ENCODE results near the gene LRPAP1. TPM values are rescaled to one million over a fixed set of nuclear protein-coding genes. Genes with fewer than 3 reads are reported as not detected.

Gene LRPAP1
- total RNA-seq, 1 experiment from 2014 or later = 110 TPM

DNA sequence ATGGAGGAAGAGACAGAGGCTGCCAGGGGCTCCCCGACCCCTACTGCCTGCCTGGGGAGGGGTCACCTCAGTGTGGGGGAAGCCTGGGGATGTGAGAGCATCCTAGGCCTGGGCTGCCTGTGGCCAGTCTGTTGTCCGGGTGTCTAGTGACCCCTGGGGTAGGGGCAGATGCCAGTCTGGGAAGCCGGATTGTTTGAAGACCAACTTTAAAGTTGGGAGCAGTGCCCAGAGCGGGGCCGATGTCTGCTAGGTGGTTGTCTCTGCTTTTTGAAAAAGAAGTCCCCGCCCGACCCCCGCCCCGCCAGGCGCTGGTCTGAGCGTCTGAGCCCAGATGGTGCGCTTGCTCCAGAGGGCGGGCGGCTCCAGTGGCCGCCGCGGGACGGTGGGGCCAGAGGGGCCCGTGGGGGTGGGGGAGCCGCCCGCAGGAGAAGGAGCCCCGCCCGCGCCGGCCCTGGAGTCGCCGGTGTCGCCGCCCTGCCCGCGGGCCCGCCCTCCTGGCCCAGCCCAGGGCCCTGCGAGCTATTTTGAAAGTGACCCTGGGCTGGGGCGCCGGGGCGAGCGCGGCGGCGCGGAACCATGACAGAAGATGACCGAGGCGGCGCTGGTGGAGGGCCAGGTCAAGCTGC is 69.3 kb downstream of the LRPAP1 start, which contains the start of gene DOK7:
DOK7 (plus strand) TSS at position 517 of the 626 bp plus-strand sequence; CDS start at position 587, 70 bp downstream.
- DNase-seq (ENCODE audit: low read depth, low spot score) (no peak), ATAC-seq (peak; percentile 33; the same call in 1 of the 2 replicates)
- Histone ChIP-seq H3K27ac (ENCODE audit: low read length) (no peak within 1 kb of the TSS), H3K27me3 (ENCODE audit: control insufficient read depth, insufficient read depth, low read length) (no peaks in the 10 kb centered on the region), H3K9me3 (ENCODE audit: control insufficient read depth, insufficient read depth, low read depth, low read length) (no peaks in the 10 kb centered on the region), H3K4me3 (ENCODE audit: low read depth in 2 of 2, low read length in 2 of 2) (peak within 1 kb of the TSS in 1 of 2 experiments; percentile 9; a peak in 1 of 4 replicates), H3K36me3 (ENCODE audit: control insufficient read depth, insufficient read depth, low read length) (no peaks in the 10 kb centered on the region), H3K4me1 (ENCODE audit: control insufficient read depth, insufficient read depth, low read length) (no peaks in the 10 kb centered on the region)
- ChIA-PET POLR2A (no interaction called here), CTCF (no interaction called here)
- intact Hi-C loops (cut with micrococcal nuclease; ENCODE audit: unreplicated experiment) = no loop called here
- in situ Hi-C loops (cut with HindIII; ENCODE audit: low pct_unique_long_range_greater_than_20kb, low sequenced_read_pairs) = no loop called here
- TF ChIP-seq CTCF (IDR thresholded peaks at IDR 0.05) (no peak), TCF7L2 (IDR thresholded peaks at IDR 0.05; ENCODE audit: low read depth, low read length) (no peak), REST (IDR thresholded peaks at IDR 0.05; ENCODE audit: insufficient read depth in 1 of 2, low read depth in 2 of 2, low read length in 1 of 2) (no peak), POLR2AphosphoS5 (IDR thresholded peaks at IDR 0.05; ENCODE audit: low read depth, low read length) (no peak), SIN3A (IDR thresholded peaks at IDR 0.05; ENCODE audit: borderline replicate concordance, insufficient read depth, low read depth, low read length) (no peak)
- BruUV-seq (replicated peaks) = no TSS peak

DNA sequence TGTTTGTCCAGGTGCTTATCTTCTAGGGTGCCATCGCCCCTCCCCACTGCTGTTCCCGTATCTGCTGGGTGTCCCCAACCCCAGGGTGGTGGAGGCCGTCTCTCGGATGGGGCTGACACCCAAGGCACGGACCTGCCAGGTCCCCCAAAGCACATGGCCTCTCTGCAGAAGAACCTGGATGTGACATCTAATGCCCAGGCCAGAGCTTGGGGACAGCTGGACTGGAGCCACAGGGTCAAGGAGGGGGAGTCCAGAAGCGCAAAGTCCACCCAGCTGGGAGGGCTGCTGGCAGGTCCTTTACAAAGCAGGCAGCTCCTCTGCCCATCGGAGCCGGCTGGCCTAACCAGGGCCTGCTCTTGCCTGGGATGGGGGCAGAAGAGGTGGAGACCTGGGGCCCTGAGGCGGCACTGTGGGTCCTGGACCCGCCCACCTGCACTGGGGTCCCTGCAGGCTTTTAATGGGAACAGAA is 69.9 kb downstream of the LRPAP1 start:
- Histone ChIP-seq H3K36me3 (ENCODE audit: control insufficient read depth, insufficient read depth, low read length) (no peaks in the 10 kb centered on the region), H3K4me3 (ENCODE audit: low read depth in 2 of 2, low read length in 2 of 2) (no peak overlapping the region), H3K4me1 (ENCODE audit: control insufficient read depth, insufficient read depth, low read length) (no peaks in the 10 kb centered on the region), H3K27me3 (ENCODE audit: control insufficient read depth, insufficient read depth, low read length) (no peaks in the 10 kb centered on the region), H3K9me3 (ENCODE audit: control insufficient read depth, insufficient read depth, low read depth, low read length) (no peaks in the 10 kb centered on the region), H3K27ac (ENCODE audit: low read length) (no peak overlapping the region)
- POLR2A ChIA-PET = no interaction called here
- CTCF ChIA-PET = no interaction called here
- in situ Hi-C loops (cut with HindIII; ENCODE audit: low pct_unique_long_range_greater_than_20kb, low sequenced_read_pairs) (no loop called here), intact Hi-C loops (cut with micrococcal nuclease; ENCODE audit: unreplicated experiment) (no loop called here)
- no TSS peak for BruUV-seq (replicated peaks)
- DNase-seq (ENCODE audit: low read depth, low spot score) (no peak), ATAC-seq (no peak)
- TF ChIP-seq TCF7L2 (IDR thresholded peaks at IDR 0.05; ENCODE audit: low read depth, low read length) (no peak), REST (IDR thresholded peaks at IDR 0.05; ENCODE audit: insufficient read depth in 1 of 2, low read depth in 2 of 2, low read length in 1 of 2) (no peak), SIN3A (IDR thresholded peaks at IDR 0.05; ENCODE audit: borderline replicate concordance, insufficient read depth, low read depth, low read length) (no peak), CTCF (IDR thresholded peaks at IDR 0.05) (no peak), POLR2AphosphoS5 (IDR thresholded peaks at IDR 0.05; ENCODE audit: low read depth, low read length) (no peak)

Measured in Panc1 (cell line).